ENCODE data around the gene KCNB1. TPM values are rescaled to one million over a fixed set of nuclear protein-coding genes. Genes with fewer than 3 reads are reported as not detected.

Gene KCNB1
- total and polyA plus RNA-seq, 2 donors (not counting 1 experiment from before 2014, with no cell fraction given), result 0.12 TPM; not detected in 1

DNA sequence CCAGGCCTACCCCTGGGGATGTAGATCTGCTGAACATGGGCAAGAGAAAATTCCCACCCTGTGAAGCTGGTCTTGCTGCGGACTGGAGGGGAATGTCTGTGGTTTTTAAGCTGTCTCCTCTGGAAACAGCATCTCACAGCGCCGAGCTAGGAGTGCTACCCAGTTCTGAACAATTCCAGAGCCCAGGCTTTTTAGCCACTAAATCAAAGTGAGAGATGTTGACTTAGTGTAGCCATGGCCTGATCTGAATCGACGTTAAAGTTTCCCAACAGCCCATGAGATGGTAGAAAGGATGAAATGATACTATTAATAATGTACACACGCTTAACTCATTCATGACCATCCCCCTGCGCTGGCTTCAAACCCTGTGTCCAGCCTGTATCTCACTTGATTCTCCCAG lies 63.7 kb downstream of the KCNB1 start:
- Mint-ChIP-seq H3K27ac (no peak overlapping the region), H3K4me1 (no peaks in the 10 kb centered on the region), H3K9me3 (ENCODE audit: insufficient read depth) (peaks cover 3% of the 10 kb centered on the region), H3K4me3 (no peak overlapping the region), H3K27me3 (peaks cover 35% of the 10 kb centered on the region)
- Histone ChIP-seq H3K36me3 (replicated peaks in 1 of 2; ENCODE audit: control extremely low read depth in 1 of 2, control insufficient read depth in 1 of 2, extremely low read depth in 1 of 2, insufficient read depth in 2 of 2, low read length in 1 of 2) (no peaks in the 10 kb centered on the region), H3K79me2 (ENCODE audit: control insufficient read depth, insufficient read depth, low read length) (no peaks in the 10 kb centered on the region), H3K4me3 (ENCODE audit: control extremely low read depth in 1 of 5, extremely low read depth in 1 of 5, insufficient read depth in 1 of 5, low read depth in 2 of 5, low read length in 4 of 5) (no peak overlapping the region), H2AFZ (ENCODE audit: insufficient read depth, low read depth, low read length, poor library complexity, severe bottlenecking) (no peak overlapping the region), H3K27me3 (replicated peaks in 1 of 4; ENCODE audit: control extremely low read depth in 1 of 4, control insufficient read depth in 3 of 4, insufficient read depth in 4 of 4, low read length in 3 of 4) (peaks cover 0 to 21% (median 1%) of the 10 kb centered on the region in 4 experiments), H3K4me2 (replicated peaks; ENCODE audit: low read depth, low read length, poor library complexity, severe bottlenecking) (no peak overlapping the region), H3K4me1 (ENCODE audit: control insufficient read depth in 2 of 2, insufficient read depth in 2 of 2, low read length in 2 of 2) (no peaks in the 10 kb centered on the region), H3K9ac (ENCODE audit: low read length) (no peak overlapping the region), H3K27ac (ENCODE audit: low read length in 2 of 2) (no peak overlapping the region), H3K9me3 (ENCODE audit: control extremely low read depth in 1 of 3, control insufficient read depth in 2 of 3, insufficient read depth in 1 of 3, low read length in 2 of 3) (no peaks in the 10 kb centered on the region), H4K20me1 (ENCODE audit: control insufficient read depth, insufficient read depth, low read length, poor library complexity, severe bottlenecking) (no peaks in the 10 kb centered on the region)
- CTCF ChIA-PET, result no interaction called here
- ATAC-seq (ENCODE audit: low read depth) (no peak), DNase-seq (no peak)
- POLR2A ChIA-PET, result no interaction called here
- intact Hi-C loops (cut with micrococcal nuclease), result no loop called here
- WGBS (ENCODE audit: insufficient coverage), result 71% methylated on average over 1 of the region's 7 CpGs
- TF ChIP-seq, protein P1, sequence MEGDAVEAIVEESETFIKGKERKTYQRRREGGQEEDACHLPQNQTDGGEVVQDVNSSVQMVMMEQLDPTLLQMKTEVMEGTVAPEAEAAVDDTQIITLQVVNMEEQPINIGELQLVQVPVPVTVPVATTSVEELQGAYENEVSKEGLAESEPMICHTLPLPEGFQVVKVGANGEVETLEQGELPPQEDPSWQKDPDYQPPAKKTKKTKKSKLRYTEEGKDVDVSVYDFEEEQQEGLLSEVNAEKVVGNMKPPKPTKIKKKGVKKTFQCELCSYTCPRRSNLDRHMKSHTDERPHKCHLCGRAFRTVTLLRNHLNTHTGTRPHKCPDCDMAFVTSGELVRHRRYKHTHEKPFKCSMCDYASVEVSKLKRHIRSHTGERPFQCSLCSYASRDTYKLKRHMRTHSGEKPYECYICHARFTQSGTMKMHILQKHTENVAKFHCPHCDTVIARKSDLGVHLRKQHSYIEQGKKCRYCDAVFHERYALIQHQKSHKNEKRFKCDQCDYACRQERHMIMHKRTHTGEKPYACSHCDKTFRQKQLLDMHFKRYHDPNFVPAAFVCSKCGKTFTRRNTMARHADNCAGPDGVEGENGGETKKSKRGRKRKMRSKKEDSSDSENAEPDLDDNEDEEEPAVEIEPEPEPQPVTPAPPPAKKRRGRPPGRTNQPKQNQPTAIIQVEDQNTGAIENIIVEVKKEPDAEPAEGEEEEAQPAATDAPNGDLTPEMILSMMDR (IDR thresholded peaks at IDR 0.05), result no peak
- no peak for TF ChIP-seq EZH2 (IDR thresholded peaks at IDR 0.05; ENCODE audit: borderline replicate concordance, insufficient read depth, low read depth, low read length, poor library complexity, severe bottlenecking)

DNA sequence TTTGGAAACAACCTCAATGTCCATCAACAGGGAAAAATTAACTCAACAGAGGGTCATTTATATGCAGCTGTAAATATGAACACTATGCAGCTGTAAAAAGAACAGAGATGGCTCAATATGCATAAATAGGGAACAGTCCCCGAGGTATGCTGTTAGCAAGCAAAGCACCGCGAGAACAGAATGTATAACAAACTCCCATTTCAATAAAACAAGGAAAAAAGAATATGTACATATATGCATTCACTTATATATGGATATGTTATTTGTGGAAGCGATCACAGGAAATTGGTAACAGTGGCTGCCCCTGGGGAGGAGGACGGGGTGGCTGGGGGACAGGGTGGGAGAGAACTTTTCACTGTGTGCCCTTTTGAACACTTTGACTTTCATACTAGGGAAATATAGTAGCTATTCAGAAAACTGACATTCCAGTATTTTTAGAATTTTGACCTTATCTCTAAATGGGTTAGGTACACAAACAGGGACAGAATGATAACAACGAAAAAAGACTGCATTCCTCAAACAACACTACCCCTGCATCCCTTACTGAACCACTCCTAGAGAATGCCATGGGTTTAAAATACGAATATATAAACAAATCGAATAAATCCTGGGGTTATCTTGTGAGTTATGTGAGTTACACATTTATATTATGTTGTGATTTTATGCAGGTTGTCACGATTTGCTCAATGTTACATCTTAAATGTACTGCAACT lies 64.5 kb downstream of the KCNB1 start:
- POLR2A ChIA-PET, result no interaction called here
- H3K36me3 ChIP-seq (replicated peaks in 1 of 2; ENCODE audit: control extremely low read depth in 1 of 2, control insufficient read depth in 1 of 2, extremely low read depth in 1 of 2, insufficient read depth in 2 of 2, low read length in 1 of 2), result no peaks in the 10 kb centered on the region
- H3K9me3 ChIP-seq (ENCODE audit: control extremely low read depth in 1 of 3, control insufficient read depth in 2 of 3, insufficient read depth in 1 of 3, low read length in 2 of 3), result no peaks in the 10 kb centered on the region
- Mint-ChIP-seq H3K27me3 (peaks cover 39% of the 10 kb centered on the region), H3K9me3 (ENCODE audit: insufficient read depth) (peaks cover 3% of the 10 kb centered on the region), H3K4me1 (no peaks in the 10 kb centered on the region), H3K27ac (no peak overlapping the region), H3K4me3 (no peak overlapping the region)
- no peak overlapping the region for H3K4me2 ChIP-seq (replicated peaks; ENCODE audit: low read depth, low read length, poor library complexity, severe bottlenecking)
- intact Hi-C loops (cut with micrococcal nuclease), result no loop called here
- H3K79me2 ChIP-seq (ENCODE audit: control insufficient read depth, insufficient read depth, low read length), result no peaks in the 10 kb centered on the region
- DNase-seq, result no peak
- no peak overlapping the region for H3K4me3 ChIP-seq (ENCODE audit: control extremely low read depth in 1 of 5, extremely low read depth in 1 of 5, insufficient read depth in 1 of 5, low read depth in 2 of 5, low read length in 4 of 5)
- no peak for TF ChIP-seq EZH2 (IDR thresholded peaks at IDR 0.05; ENCODE audit: borderline replicate concordance, insufficient read depth, low read depth, low read length, poor library complexity, severe bottlenecking)
- TF ChIP-seq, protein P1 (IDR thresholded peaks at IDR 0.05), result no peak
- no peak overlapping the region for H2AFZ ChIP-seq (ENCODE audit: insufficient read depth, low read depth, low read length, poor library complexity, severe bottlenecking)
- H4K20me1 ChIP-seq (ENCODE audit: control insufficient read depth, insufficient read depth, low read length, poor library complexity, severe bottlenecking), result no peaks in the 10 kb centered on the region
- ATAC-seq (ENCODE audit: low read depth), result no peak
- H3K27ac ChIP-seq (ENCODE audit: low read length in 2 of 2), result no peak overlapping the region
- H3K27me3 ChIP-seq (replicated peaks in 1 of 4; ENCODE audit: control extremely low read depth in 1 of 4, control insufficient read depth in 3 of 4, insufficient read depth in 4 of 4, low read length in 3 of 4), result peaks cover 0 to 20% (median 1%) of the 10 kb centered on the region in 4 experiments
- no peak overlapping the region for H3K9ac ChIP-seq (ENCODE audit: low read length)
- CTCF ChIA-PET, result no interaction called here
- WGBS (ENCODE audit: insufficient coverage), result no CpG with 5 or more reads among the region's 9 CpGs
- no peaks in the 10 kb centered on the region for H3K4me1 ChIP-seq (ENCODE audit: control insufficient read depth in 2 of 2, insufficient read depth in 2 of 2, low read length in 2 of 2)

Data from B cell (primary cell).